PC-9 (cell line): Measurements from ENCODE around the gene FHDC1.

Source experiments
- EZH2 ChIP-seq: fragments of 200-600 bp; sonication (generic); IDR thresholded peaks from 2 replicates; pipeline ENCODE4 v1.8.0; 2017; ENCODE audit warnings: antibody characterized with exemption, low read depth
- TF ChIP-seq, protein P1 (sequence below): fragments of 200-600 bp; sonication (generic); conservative IDR thresholded peaks from 2 replicates; pipeline ENCODE4 v1.6.1; 2017; ENCODE audit warnings: mixed run types, antibody characterized with exemption, mild to moderate bottlenecking, moderate library complexity

- TF ChIP-seq, protein P1, sequence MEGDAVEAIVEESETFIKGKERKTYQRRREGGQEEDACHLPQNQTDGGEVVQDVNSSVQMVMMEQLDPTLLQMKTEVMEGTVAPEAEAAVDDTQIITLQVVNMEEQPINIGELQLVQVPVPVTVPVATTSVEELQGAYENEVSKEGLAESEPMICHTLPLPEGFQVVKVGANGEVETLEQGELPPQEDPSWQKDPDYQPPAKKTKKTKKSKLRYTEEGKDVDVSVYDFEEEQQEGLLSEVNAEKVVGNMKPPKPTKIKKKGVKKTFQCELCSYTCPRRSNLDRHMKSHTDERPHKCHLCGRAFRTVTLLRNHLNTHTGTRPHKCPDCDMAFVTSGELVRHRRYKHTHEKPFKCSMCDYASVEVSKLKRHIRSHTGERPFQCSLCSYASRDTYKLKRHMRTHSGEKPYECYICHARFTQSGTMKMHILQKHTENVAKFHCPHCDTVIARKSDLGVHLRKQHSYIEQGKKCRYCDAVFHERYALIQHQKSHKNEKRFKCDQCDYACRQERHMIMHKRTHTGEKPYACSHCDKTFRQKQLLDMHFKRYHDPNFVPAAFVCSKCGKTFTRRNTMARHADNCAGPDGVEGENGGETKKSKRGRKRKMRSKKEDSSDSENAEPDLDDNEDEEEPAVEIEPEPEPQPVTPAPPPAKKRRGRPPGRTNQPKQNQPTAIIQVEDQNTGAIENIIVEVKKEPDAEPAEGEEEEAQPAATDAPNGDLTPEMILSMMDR = no peak
- TF ChIP-seq EZH2 = no peak
Observed at GRCh38 chr4:152957437-152958171, 21.5 kb downstream of the FHDC1 start.
